Stimulated activated CD4-positive, alpha-beta T cell treated with anti-CD3 and anti-CD28 coated beads, Interleukin-15, amount 100 ng/mL, for 48 hours (primary cell): ENCODE data around the gene NOP10.
"Not testable (repeated sequence)": the region's sequence is repeated elsewhere in the genome, so short reads cannot be mapped to it uniquely, and the experiment has no call there.

Source experiments
- DNase-seq, 2 donors: peaks; one replicate each; pipeline ENCODE4 v3.0.0-alpha.2; 2020; ENCODE audit warnings: low read depth in 2 of 2

Gene NOP10

GRCh38 chr15:34342737-34343575 lies at the start of gene NOP10, which contains the start of gene NUTM1:
Gene NOP10 (minus strand): TSS chr15:34343136. CDS start chr15:34343073, 63 bp downstream.
Gene NUTM1 (plus strand): TSS chr15:34343315. CDS start chr15:34343697, 382 bp downstream.
- peak; percentile 85 to 92 for DNase-seq

- not testable (repeated sequence) for DNase-seq
These were observed 46.7 kb upstream of the NOP10 start for GRCh38 chr15:34389594-34390086.

- not testable (repeated sequence) for DNase-seq
These were observed 39.0 kb upstream of the NOP10 start for GRCh38 chr15:34381829-34382521.

GRCh38 chr15:34380491-34380890 lies 37.6 kb upstream of the NOP10 start:
- DNase-seq: not testable (repeated sequence)

GRCh38 chr15:34376856-34377255 lies 33.9 kb upstream of the NOP10 start:
- no peak for DNase-seq

- DNase-seq: not testable (repeated sequence)
These were observed 32.6 kb upstream of the NOP10 start for GRCh38 chr15:34375541-34375940.

GRCh38 chr15:34374816-34375215 lies 31.9 kb upstream of the NOP10 start:
- DNase-seq: no peak

- no peak for DNase-seq
These were observed 31.0 kb upstream of the NOP10 start for GRCh38 chr15:34373951-34374350.

GRCh38 chr15:34370643-34371042 lies 27.7 kb upstream of the NOP10 start:
- DNase-seq: no peak

- DNase-seq: no peak
These were observed 27.2 kb upstream of the NOP10 start for GRCh38 chr15:34370129-34370528.

- peak; percentile 83 to 85 for DNase-seq
These were observed 24.5 kb upstream of the NOP10 start, which contains the start of gene LPCAT4 for GRCh38 chr15:34367101-34368081. Gene LPCAT4 (minus strand): TSS chr15:34367196. CDS start chr15:34367100, 96 bp downstream.

- peak in 1 of 2 donors; percentile 41 for DNase-seq
These were observed 23.5 kb upstream of the NOP10 start for GRCh38 chr15:34366271-34367065.

- no peak for DNase-seq
These were observed 22.9 kb upstream of the NOP10 start for GRCh38 chr15:34365836-34366235.

GRCh38 chr15:34365091-34365825 lies 22.3 kb upstream of the NOP10 start:
- DNase-seq: no peak

GRCh38 chr15:34364041-34364440 lies 21.1 kb upstream of the NOP10 start:
- DNase-seq: no peak

GRCh38 chr15:34362047-34362773 lies 19.3 kb upstream of the NOP10 start:
- no peak for DNase-seq

- DNase-seq: no peak
These were observed 18.3 kb upstream of the NOP10 start for GRCh38 chr15:34361278-34361677.

GRCh38 chr15:34360298-34360697 lies 17.4 kb upstream of the NOP10 start:
- DNase-seq: no peak

- DNase-seq: no peak
These were observed 16.5 kb upstream of the NOP10 start for GRCh38 chr15:34359416-34359815.
